Activated CD4-positive, alpha-beta T cell treated with anti-CD3 and anti-CD28 coated beads, Interleukin-2, Interleukin-6, amounts not matched to agents 100 ng/mL and 50 ng/mL, durations not matched to agents 16 hours and 8 hours (primary cell): ENCODE results near the gene TLR5.

Source experiments
- DNase-seq: peaks from one replicate; pipeline ENCODE4 v3.0.0-alpha.2; 2020

Gene TLR5

DNA sequence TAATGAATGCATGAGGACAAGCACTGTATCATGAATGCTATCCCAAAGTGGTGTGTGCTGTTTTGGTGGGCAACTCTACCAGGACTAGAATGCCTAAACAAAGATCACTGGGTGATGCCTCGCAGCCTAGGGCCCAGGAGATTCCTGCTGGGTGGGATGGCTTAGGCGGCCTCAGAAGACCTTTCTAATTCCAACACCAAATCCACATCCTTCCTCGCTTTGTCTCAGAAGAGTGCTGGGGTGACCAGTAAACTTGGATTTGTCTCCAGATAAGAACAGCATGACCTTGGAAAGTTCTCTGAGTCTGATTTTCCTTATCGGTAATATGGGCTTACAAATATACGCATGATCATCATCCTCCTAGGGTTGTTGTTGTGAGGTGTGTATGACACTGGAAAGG, 76.6 kb downstream of the TLR5 start:
- no peak for DNase-seq

DNA sequence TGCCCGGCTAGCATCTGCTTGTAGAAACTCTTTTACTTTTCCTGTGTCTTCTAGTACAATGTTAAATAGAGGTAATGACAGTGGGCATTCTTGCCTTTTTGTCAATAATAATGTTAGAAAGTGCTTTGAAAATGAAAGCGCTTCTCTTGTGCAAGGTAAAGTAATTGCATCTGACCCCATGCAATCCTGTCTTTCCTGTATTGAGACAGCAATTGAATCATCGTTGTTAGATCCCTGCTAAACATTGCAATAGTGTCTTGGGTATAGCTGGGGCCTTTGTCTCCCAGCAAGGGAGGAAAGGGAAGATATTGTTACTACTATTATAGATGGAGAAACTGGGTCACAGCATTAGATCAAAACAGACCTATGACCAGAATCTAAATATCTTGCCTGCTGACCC, 80.9 kb downstream of the TLR5 start:
- DNase-seq, result no peak

DNA sequence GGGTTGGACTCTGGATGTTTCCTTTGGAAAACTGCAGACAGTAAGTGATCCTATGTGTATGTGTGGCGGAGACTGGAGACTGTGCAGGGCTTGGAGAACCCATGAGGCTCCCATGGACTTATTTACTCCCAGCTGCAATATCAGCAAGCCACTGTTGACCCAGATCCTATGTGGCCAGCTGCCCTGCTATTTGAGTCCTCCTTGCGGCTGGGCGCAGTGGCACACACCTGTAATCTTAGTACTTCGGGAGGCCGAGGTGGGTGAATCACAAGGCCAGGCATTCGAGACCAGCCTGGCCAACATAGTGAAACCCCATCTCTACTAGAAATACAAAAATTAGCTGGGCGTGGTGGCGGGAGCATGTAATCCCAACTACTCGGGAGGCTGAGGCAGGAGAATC, 83.5 kb downstream of the TLR5 start:
- DNase-seq, result no peak
